Activated T-helper 2 cell treated with anti-CD3 and anti-CD28 coated beads, Interferon-gamma antibody, Interleukin-2, Interleukin-4, amounts not matched to agents 10 μg/mL and 5 μg/mL and 100 μg/mL, durations not matched to agents 14 hours and 24 hours and 36 hours (primary cell): ENCODE measurements around the gene BAZ1B. TPM values are rescaled to one million over a fixed set of nuclear protein-coding genes. Genes with fewer than 3 reads are reported as not detected.

Source experiments
- DNase-seq: peaks from one replicate; pipeline ENCODE4 v3.0.0; 2021; ENCODE audit warnings: low spot score
- H3K27ac Mint-ChIP-seq: one replicate; pipeline ENCODE4 v1.8.0; 2021; ENCODE audit warnings: mixed read lengths
- H3K27me3 Mint-ChIP-seq: one replicate; pipeline ENCODE4 v1.8.0; 2021; ENCODE audit warnings: low read depth, mixed read lengths
- H3K36me3 Mint-ChIP-seq: one replicate; pipeline ENCODE4 v1.8.0; 2021; ENCODE audit warnings: low read depth, mixed read lengths
- H3K4me1 Mint-ChIP-seq: one replicate; pipeline ENCODE4 v1.8.0; 2021; ENCODE audit warnings: low read depth, mixed read lengths
- H3K4me3 Mint-ChIP-seq: one replicate; pipeline ENCODE4 v1.8.0; 2021; ENCODE audit warnings: low read depth, mild to moderate bottlenecking, moderate library complexity, mixed read lengths
- H3K9me3 Mint-ChIP-seq: one replicate; pipeline ENCODE4 v1.8.0; 2021; ENCODE audit warnings: mixed read lengths
- intact Hi-C: fragments of 100-400 bp; cut with micrococcal nuclease; formaldehyde crosslinking; loops from one replicate; pipeline ENCODE4 v1.15.1; 2023
- total RNA-seq: library from RNA; stranded (reverse); gene quantifications from 2 replicates; pipeline ENCODE4 v1.2.3, GENCODE V29; 2022

BAZ1B gene
- total RNA-seq, 1 donor from 2014 or later = 101 TPM

- H3K4me1 Mint-ChIP-seq = peaks cover 4% of the 10 kb centered on the region
- intact Hi-C loops = no loop called here
- no peak overlapping the region for H3K4me3 Mint-ChIP-seq
- H3K36me3 Mint-ChIP-seq = peaks cover 87% of the 10 kb centered on the region
- DNase-seq = no peak
- no peak overlapping the region for H3K27ac Mint-ChIP-seq
- H3K9me3 Mint-ChIP-seq = no peaks in the 10 kb centered on the region
- no peaks in the 10 kb centered on the region for H3K27me3 Mint-ChIP-seq
Observed at GRCh38 chr7:73443548-73444255, 78.4 kb downstream of the BAZ1B start.

DNA sequence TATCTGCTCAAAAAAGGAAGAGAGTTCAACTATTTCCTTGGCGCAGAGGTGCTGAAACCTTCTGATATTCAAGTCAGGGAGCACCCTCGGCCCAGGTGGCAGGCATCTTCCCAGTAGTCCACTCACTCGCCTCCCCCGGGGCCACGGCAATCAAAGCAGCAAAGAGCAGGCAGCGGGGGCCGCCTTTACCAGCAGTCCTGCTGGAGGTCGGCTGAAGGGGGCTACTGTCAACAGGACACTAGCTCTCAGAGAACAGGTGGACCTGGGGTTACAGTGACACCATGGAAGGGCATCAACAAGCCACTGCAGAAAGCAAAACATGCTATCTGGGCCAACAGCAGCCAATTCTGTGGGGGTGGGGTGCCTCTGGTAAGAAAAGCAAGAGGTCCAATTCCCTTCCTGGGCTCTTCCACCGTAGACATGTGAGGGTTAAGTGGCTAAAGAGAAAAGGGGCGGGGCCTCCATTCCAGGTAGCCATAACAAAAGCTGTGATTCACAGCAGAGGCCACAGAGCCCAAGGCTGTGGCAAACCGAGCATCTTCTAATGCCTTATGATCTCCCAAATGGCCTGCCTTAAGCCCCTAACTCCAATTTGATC, 79.1 kb downstream of the BAZ1B start:
- no peaks in the 10 kb centered on the region for H3K27me3 Mint-ChIP-seq
- H3K36me3 Mint-ChIP-seq = peaks cover 82% of the 10 kb centered on the region
- H3K4me1 Mint-ChIP-seq = peaks cover 2% of the 10 kb centered on the region
- no peak overlapping the region for H3K27ac Mint-ChIP-seq
- no peaks in the 10 kb centered on the region for H3K9me3 Mint-ChIP-seq
- intact Hi-C loops = no loop called here
- no peak for DNase-seq
- no peak overlapping the region for H3K4me3 Mint-ChIP-seq

DNA sequence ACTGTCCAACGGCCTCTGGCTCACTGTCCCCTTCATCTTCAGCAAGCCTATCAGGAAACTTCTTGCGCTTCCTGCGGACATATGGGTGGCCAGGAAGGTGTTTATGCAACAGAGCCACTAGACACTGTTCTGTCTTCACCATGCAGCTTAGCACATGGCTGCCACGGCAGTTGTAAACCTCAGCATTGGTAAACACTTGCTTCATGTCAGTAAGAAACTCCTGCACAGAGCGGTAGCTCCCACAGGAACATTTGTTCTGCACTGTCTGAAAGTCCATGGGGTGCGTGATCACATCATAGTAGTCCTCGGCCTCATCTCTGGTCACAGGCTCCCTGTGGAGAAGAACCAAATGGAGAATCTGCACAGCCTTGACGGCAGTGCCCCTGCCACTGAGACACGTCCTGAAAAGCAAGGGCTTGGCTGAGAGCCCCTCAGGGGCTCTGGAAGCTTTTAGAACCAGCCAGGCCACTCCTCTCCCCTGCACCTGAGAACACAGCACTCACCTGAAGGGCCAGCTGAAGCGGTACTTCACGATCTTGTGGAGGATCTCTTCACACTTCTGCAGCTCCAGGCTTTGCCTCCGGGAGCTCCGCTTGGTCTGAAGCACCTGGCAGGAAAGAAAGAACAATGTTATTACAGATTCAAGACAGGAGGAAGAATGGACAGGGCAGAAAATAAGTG, 79.7 kb downstream of the BAZ1B start:
- no peak for DNase-seq
- Mint-ChIP-seq H3K4me1 (peaks cover 2% of the 10 kb centered on the region), H3K4me3 (no peak overlapping the region), H3K27ac (no peak overlapping the region), H3K36me3 (peaks cover 76% of the 10 kb centered on the region), H3K9me3 (no peaks in the 10 kb centered on the region), H3K27me3 (no peaks in the 10 kb centered on the region)
- intact Hi-C loops = no loop called here

DNA sequence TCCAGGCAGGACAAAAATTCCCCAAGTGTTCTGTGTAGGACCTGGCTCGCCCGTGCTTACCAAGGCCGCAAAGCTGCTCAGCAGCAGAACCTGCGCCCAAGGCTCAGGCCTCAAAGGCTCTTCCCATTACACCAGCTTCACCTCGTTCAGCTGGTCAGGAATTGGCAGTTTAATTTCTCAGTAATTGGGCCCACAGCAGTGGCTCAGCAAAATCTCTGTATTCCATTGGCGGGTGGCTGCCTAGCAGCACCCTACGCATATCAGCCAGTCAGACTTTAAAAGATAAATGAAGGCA, 82.7 kb downstream of the BAZ1B start:
- Mint-ChIP-seq H3K27me3 (peaks cover 6% of the 10 kb centered on the region), H3K27ac (no peak overlapping the region), H3K36me3 (peaks cover 48% of the 10 kb centered on the region), H3K4me1 (no peaks in the 10 kb centered on the region), H3K9me3 (no peaks in the 10 kb centered on the region), H3K4me3 (no peak overlapping the region)
- DNase-seq = no peak
- intact Hi-C loops = no loop called here

DNA sequence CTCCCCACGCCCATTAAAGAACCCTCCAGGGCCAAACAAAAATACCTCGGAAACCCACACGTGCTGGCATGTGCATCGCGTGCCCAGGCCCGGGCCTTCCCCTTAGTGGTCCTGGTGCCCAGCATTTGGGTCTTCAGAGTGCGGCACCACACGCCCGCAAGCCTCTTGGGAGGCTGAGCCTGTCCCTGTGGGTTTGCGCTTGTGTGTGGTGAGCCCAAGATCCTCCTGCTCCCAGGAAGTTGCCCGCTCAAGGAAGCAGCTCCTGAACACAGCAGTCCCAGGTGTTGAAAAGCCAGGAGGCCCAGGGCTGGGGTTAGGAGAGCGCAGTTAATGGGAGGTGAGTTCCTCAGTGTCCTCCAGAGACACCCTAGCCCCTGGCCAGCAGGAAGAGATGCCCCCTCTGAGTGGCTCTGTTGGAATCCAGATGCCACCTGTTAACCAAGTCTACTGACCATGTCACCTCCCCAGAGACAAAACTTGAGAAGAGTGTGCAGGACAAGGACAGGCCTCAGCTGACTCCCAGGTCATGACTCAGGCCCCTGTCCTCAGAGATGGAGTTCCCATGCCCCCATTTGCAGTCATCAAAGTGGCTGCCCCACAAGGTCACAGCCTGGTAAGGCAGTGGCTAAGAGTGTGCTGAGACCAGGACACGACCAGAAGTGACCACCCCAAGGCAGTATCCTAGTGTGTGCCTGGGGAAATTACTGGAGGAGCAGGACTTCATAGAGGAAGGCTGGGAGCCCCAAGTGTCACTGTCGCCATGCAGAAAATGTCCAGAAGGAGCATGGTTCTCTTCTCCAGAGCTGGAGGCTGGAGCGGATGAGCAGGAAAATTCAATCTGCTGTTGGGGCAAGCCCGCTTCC, 83.3 kb downstream of the BAZ1B start:
- Mint-ChIP-seq H3K9me3 (no peaks in the 10 kb centered on the region), H3K4me3 (no peak overlapping the region), H3K4me1 (no peaks in the 10 kb centered on the region), H3K27me3 (peaks cover 6% of the 10 kb centered on the region), H3K27ac (no peak overlapping the region), H3K36me3 (peaks cover 44% of the 10 kb centered on the region)
- DNase-seq = no peak
- intact Hi-C loops = no loop called here

- Mint-ChIP-seq H3K4me3 (no peak overlapping the region), H3K27me3 (peaks cover 6% of the 10 kb centered on the region), H3K36me3 (peaks cover 35% of the 10 kb centered on the region), H3K4me1 (no peaks in the 10 kb centered on the region), H3K9me3 (no peaks in the 10 kb centered on the region), H3K27ac (no peak overlapping the region)
- no peak for DNase-seq
- intact Hi-C loops = no loop called here
Observed at GRCh38 chr7:73437621-73438416, 84.3 kb downstream of the BAZ1B start.

- DNase-seq = no peak
- H3K27ac Mint-ChIP-seq = no peak overlapping the region
- intact Hi-C loops = no loop called here
- H3K9me3 Mint-ChIP-seq = no peaks in the 10 kb centered on the region
- H3K36me3 Mint-ChIP-seq = peaks cover 27% of the 10 kb centered on the region
- H3K27me3 Mint-ChIP-seq = peaks cover 6% of the 10 kb centered on the region
- no peak overlapping the region for H3K4me3 Mint-ChIP-seq
- no peaks in the 10 kb centered on the region for H3K4me1 Mint-ChIP-seq
Observed at GRCh38 chr7:73437091-73437490, 85.0 kb downstream of the BAZ1B start.

DNA sequence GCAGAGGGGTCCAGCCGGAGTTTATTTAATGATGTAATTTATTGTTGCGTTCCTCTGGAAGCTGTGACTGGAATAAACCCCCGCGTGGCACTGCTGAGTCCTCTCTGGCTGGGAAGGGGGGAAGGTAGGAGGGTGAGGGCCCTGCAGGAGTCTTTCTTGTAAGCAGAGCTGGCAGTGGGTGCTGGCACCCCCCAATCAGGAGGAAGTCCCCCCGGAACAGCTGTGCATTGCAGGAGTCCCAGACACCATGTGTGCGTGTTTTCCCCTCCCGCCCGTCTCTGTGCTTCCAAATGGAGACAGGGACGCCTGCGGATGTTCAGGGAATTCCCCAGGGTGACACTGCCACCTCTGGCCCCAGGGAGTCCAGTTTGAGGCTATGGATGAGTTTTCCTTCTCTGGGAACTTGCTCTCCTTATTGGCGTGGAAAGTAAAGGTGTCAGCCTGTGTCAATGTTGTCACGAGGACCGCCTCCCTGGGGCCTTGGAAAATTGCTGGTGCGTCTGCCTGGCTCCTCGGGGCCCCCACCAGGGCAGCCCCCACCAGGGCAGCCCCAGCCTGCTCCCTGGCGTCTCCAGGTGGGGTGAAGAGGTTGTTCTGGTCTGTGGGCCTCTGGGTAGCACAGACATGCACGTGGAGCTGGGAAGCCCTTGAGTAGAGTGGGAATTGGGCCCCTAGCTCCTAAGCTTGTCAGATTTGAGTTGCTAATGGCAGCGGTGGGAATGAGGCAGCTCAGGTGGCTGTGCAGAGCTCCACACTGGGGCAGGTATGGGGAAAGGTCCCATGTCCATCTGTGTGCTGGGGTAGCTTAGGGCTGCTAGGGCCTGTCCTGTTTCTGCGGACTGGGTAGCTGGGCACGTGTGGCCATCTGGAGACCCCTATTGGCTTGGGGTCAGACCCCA, 85.8 kb downstream of the BAZ1B start:
- Mint-ChIP-seq H3K4me3 (no peak overlapping the region), H3K9me3 (no peaks in the 10 kb centered on the region), H3K4me1 (no peaks in the 10 kb centered on the region), H3K36me3 (peaks cover 20% of the 10 kb centered on the region), H3K27me3 (peaks cover 6% of the 10 kb centered on the region), H3K27ac (no peak overlapping the region)
- intact Hi-C loops = no loop called here
- no peak for DNase-seq

- intact Hi-C loops = no loop called here
- Mint-ChIP-seq H3K4me3 (no peak overlapping the region), H3K27me3 (peaks cover 6% of the 10 kb centered on the region), H3K9me3 (no peaks in the 10 kb centered on the region), H3K4me1 (no peaks in the 10 kb centered on the region), H3K27ac (no peak overlapping the region), H3K36me3 (peaks cover 13% of the 10 kb centered on the region)
- no peak for DNase-seq
Observed at GRCh38 chr7:73435471-73436009, 86.6 kb downstream of the BAZ1B start.

GRCh38 chr7:73434701-73435069, 87.4 kb downstream of the BAZ1B start:
- no peaks in the 10 kb centered on the region for H3K9me3 Mint-ChIP-seq
- intact Hi-C loops = no loop called here
- H3K36me3 Mint-ChIP-seq = peaks cover 7% of the 10 kb centered on the region
- H3K27ac Mint-ChIP-seq = no peak overlapping the region
- no peak for DNase-seq
- H3K4me3 Mint-ChIP-seq = peak overlapping the region; percentile 39
- peaks cover 6% of the 10 kb centered on the region for H3K27me3 Mint-ChIP-seq
- no peaks in the 10 kb centered on the region for H3K4me1 Mint-ChIP-seq

GRCh38 chr7:73433924-73434700, 88.0 kb downstream of the BAZ1B start:
- Mint-ChIP-seq H3K4me3 (peak overlapping the region; percentile 47), H3K36me3 (peaks cover 6% of the 10 kb centered on the region), H3K27ac (no peak overlapping the region), H3K27me3 (peaks cover 6% of the 10 kb centered on the region), H3K4me1 (no peaks in the 10 kb centered on the region), H3K9me3 (no peaks in the 10 kb centered on the region)
- no peak for DNase-seq
- intact Hi-C loops = no loop called here
